HG03442 (cell line): ENCODE measurements around the gene PPEF1.

Experiments
- ATAC-seq: cut with Tn5 transposase; IDR thresholded peaks from one replicate; pipeline ENCODE4 v1.9.1; 2021; ENCODE audit warnings: mild to moderate bottlenecking, moderate library complexity; ENCODE audit not compliant: unreplicated experiment

PPEF1 gene

GRCh38 chrX:18707426-18708049 is at the start of gene PPEF1:
Gene PPEF1, plus strand, starts transcription at chrX:18707645. Its CDS starts 136 bp downstream, at chrX:18707781.
- no peak for ATAC-seq

- ATAC-seq: no peak
These were observed 46.2 kb upstream of the PPEF1 start for GRCh38 chrX:18661273-18661672.

- no peak for ATAC-seq
These were observed 42.5 kb upstream of the PPEF1 start for GRCh38 chrX:18664947-18665346.

GRCh38 chrX:18666614-18667013 is 40.8 kb upstream of the PPEF1 start:
- ATAC-seq: no peak

DNA sequence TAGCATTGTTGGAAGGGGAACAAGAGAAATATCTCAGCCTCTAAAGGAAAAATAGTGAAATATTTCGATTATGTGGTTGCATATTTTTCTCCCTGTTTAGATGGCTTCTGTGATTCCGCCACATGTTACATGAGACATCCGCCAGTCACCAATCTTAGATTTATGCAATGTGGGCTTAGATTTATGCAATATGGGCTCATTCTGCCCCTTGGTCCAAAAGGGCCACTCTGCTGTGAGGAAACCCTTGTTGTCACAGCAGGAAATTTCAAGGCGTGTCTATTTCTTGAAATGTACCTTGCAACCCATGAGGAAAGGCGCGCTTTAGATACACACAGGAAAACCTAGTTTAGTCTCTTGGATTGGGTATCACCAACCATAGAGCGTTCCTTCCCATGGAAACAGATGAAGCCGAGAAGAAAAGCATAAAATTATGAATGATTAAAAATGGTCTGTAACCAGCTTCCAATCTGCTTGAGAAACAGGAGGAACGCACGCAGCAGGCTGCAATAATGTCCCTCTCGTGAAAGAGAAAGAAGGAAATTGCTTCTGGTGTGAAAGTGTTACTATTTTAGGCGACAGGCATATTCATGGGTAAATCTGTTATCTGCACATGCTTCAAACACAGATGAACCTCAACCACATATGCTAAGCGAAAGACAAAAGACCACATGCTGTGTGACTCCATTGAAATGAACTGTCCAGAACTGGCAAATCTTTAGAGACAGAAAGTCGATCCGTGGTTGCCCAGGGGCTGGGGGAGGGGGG is 39.2 kb upstream of the PPEF1 start:
- no peak for ATAC-seq

DNA sequence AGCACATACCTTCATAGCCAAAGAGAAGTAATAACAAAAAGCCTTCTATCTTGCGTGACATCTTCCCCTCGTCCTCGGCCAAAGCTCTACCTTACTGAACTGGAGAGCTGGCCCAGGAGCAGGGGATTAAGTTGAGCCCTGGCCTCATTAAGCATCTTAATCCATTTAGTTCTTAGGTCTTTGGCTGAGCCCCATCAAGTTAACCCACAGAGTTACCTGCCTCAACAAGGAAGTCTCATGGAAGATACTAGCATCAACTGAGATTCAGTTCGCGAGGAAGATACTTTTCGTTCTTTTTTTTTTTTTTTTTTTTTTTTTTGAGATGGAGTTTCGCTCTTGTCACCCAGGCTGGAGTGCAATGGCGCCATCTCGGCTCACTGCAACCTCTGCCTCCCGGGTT is 35.4 kb upstream of the PPEF1 start, which contains the start of gene RS1:
RS1 (minus strand) TSS at position 101 of the 400 bp plus-strand sequence; CDS start at position 61, 40 bp downstream.
- no peak for ATAC-seq

DNA sequence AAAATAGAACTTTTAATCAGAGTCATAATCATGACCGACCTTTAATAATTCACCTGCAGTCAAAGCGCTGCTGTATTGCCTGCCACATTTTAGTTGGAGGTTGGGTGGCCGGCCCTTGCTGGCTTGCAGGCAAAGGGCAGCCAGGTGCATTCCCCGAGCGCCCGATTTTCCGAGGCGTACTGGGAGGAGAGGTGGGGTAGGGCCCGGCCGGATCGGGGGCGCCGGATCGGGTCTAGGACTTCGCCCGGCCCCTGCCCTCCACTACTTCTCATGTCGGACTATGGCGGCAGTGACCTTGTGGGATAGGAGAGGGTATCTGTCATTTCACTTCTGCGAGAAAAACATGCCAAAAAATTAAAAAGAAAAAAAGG is 33.0 kb upstream of the PPEF1 start:
- peak; percentile 28 for ATAC-seq

DNA sequence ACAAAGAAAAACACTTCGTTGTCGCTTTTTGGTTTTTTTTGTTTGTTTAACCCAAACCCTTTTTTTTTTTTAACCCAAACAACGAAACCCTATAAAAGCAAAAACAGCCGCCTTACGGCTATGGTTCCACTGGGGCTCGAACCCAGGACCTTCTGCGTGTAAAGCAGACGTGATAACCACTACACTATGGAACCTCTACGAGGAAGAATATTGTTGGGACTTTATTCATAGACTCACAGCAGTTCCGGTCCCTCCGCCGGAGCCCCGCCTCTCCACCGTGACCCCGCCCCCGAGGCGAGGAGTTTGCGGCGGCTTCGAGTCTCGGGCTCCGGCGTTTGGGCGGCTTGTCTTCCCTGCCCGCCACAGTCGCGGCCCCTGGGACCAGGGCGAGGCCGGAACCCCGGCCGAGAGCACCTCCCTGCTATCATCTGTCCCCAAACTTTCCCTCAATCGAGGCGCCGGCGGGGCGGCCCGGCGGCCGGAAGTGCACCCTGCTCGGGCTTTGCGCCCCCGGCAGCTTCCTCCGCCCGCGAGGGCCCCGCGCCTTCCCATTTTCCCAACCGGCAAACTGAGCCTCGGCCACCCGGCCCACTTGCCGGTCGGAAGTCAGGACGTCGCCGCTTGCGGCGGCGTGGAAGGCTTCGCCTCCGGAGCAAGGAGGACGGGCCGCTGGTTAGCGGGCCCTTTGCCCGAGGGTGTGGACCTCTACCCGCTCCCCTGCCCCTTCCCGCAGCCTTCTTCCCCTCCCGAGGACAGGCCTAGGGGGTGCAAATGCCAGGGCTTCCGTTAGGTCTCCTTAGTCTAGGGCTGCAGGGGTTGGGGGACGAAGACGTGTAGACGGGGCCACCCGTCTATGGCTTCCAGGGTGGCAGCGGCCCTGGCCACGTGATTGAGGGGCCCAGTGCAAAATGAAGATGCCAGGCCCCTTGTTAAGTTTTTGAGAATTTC is 32.4 kb upstream of the PPEF1 start:
- ATAC-seq: peak; percentile 74

GRCh38 chrX:18676050-18676449 is 31.4 kb upstream of the PPEF1 start:
- ATAC-seq: no peak

- no peak for ATAC-seq
These were observed 31.0 kb upstream of the PPEF1 start for GRCh38 chrX:18676470-18676869.

DNA sequence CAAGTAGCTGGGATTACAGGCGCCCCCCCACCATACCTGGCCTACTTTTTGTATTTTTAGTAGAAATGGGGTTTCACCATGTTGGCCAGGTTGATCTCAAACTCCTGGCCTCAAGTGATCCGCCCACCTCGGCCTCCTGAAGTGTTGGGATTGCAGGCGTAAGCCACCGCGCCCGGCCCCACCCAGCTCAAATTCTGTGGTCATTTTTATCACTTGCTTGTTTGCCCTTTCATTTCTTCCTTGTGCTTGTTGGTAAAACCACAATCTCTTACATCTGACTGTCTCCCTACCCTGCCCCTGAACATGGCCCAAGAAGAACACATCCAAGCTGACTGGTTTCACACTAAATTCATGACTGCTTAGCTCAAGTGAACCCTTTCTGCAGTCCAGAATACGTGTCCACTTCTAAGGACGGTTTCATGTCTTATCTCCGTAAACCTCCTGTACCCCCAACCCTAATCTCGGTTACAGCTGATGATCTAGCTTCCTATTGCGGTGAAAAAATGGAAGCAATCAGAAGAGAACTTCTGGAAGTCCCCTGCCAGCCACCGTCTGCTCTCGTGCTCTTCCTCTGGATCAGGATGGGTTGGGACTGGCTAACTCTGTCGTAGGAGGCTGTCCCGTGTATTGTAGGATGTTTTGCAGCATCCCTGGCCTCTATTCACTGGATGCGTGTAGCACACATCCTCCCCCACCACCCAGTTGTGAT is 30.1 kb upstream of the PPEF1 start:
- ATAC-seq: no peak

DNA sequence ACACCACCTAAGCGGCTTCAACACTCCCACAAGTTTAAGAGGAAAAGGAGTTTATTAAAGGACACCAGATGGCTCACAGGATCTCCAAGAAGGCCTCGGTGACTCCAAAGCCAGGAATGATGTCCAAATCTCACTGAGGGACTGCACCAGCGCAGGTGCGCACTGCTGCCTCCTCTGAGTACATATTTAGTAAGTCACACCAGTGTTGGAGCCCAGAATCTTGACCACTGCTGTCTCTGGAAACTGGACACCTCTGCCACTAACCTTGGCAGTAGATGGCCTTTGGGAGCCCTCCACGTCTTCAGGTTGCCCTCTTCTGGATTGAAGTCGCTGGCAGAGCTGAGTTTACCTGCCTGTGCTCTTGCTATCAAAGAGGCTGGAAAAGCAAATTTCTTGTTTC is 25.4 kb upstream of the PPEF1 start:
- ATAC-seq: no peak

- no peak for ATAC-seq
These were observed 24.5 kb upstream of the PPEF1 start for GRCh38 chrX:18682979-18683387.

- no peak for ATAC-seq
These were observed 19.5 kb upstream of the PPEF1 start for GRCh38 chrX:18687856-18688495.

- no peak for ATAC-seq
These were observed 16.0 kb upstream of the PPEF1 start for GRCh38 chrX:18691431-18691830.

DNA sequence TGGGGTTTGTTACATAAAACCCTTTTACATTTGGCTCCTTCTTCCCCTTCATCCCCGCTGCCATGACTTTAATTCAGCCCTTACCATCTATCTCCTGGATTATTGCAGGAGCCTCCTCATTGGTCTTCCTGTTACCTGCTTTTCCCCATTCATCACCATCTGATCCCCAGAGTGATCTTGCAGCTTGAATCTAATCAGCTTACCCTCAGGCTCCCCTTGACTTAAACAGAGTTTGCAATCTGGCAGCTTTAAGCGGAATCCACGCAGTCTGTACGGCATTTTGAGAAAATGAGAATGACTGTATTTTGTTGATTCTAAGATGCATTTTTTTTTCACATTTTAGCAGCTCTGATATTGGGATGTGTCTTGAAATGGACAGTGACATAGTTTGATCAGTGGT is 14.9 kb upstream of the PPEF1 start:
- no peak for ATAC-seq

DNA sequence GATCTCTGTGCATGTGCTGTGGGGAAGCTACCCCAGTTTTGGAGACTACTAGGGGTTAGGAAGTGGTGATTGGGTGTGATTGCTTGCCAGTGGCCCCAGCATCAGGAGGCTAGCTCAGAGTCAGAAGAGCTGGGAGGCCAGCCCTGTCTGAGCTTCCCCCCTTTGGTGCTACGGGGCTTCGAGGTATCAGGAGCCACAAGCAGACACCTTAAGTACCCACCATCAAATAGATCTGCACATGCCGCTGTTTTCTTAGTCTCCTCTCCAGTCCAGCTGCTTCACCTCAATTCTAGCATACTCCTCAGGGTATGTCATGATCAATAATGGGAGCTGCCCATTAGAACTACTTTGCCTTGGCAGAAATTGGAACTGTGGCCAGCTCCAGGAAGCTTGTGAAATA is 10.8 kb upstream of the PPEF1 start:
- ATAC-seq: no peak

GRCh38 chrX:18698737-18699650 is 8.5 kb upstream of the PPEF1 start:
- ATAC-seq: no peak

- no peak for ATAC-seq
These were observed 5.7 kb upstream of the PPEF1 start for GRCh38 chrX:18701621-18702361.
